WTC11 (cell line): ENCODE measurements around the gene GEMIN5.

Source experiments
- ATF2 ChIP-seq: sonication (generic); formaldehyde crosslinking; IDR thresholded peaks from 2 replicates; pipeline ENCODE4 v1.8.1; 2022; ENCODE audit warnings: low read depth, missing genetic modification reagents, borderline replicate concordance
- ZNF423 ChIP-seq: fragments of 250-450 bp; sonication (Bioruptor Pico); IDR thresholded peaks from 2 replicates; pipeline ENCODE4 v2.1.2; 2022; ENCODE audit warnings: mild to moderate bottlenecking, moderate library complexity
- TF ChIP-seq, protein P1 (sequence below): sonication (generic); formaldehyde crosslinking; IDR thresholded peaks from 2 replicates; pipeline ENCODE4 v1.8.0; 2023; ENCODE audit warnings: missing genetic modification reagents, mild to moderate bottlenecking, borderline replicate concordance

DNA sequence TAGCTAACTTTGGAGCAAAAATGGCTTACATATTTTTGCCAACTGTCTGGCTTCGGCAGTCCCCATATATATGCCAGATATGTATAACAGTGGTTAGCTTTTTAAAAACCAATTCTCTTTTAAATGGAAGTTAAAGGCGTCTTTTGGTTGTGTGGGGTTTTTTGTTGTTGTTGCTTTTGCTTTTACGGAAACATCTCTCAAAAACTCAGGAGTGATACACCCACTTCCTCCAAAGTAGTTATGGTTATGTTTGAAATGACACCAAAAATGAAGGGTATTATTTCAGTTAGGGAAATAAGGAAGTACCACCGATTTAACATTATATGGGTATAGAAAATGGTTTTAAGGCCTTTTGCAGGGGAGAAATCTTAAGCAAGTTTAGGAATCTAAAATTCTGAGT, 77.2 kb downstream of the GEMIN5 start:
- TF ChIP-seq ZNF423 (CRISPR knock-in tag) (no peak), ATF2 (no peak)
- TF ChIP-seq, protein P1, sequence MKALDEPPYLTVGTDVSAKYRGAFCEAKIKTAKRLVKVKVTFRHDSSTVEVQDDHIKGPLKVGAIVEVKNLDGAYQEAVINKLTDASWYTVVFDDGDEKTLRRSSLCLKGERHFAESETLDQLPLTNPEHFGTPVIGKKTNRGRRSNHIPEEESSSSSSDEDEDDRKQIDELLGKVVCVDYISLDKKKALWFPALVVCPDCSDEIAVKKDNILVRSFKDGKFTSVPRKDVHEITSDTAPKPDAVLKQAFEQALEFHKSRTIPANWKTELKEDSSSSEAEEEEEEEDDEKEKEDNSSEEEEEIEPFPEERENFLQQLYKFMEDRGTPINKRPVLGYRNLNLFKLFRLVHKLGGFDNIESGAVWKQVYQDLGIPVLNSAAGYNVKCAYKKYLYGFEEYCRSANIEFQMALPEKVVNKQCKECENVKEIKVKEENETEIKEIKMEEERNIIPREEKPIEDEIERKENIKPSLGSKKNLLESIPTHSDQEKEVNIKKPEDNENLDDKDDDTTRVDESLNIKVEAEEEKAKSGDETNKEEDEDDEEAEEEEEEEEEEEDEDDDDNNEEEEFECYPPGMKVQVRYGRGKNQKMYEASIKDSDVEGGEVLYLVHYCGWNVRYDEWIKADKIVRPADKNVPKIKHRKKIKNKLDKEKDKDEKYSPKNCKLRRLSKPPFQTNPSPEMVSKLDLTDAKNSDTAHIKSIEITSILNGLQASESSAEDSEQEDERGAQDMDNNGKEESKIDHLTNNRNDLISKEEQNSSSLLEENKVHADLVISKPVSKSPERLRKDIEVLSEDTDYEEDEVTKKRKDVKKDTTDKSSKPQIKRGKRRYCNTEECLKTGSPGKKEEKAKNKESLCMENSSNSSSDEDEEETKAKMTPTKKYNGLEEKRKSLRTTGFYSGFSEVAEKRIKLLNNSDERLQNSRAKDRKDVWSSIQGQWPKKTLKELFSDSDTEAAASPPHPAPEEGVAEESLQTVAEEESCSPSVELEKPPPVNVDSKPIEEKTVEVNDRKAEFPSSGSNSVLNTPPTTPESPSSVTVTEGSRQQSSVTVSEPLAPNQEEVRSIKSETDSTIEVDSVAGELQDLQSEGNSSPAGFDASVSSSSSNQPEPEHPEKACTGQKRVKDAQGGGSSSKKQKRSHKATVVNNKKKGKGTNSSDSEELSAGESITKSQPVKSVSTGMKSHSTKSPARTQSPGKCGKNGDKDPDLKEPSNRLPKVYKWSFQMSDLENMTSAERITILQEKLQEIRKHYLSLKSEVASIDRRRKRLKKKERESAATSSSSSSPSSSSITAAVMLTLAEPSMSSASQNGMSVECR (CRISPR knock-in tag): no peak
